HCT116 (cell line): ENCODE data around the gene RBM15B. TPM values are rescaled to one million over a fixed set of nuclear protein-coding genes. Genes with fewer than 3 reads are reported as not detected.

Experiments
- ATAC-seq: fragments of 200-7000 bp; cut with Tn5 transposase; 2 replicates; pipeline ENCODE4 v1.9.1; 2020; ENCODE audit warnings: mild to moderate bottlenecking, moderate library complexity
- BruUV-seq: library from RNA; stranded (reverse); fragments of 400-500 nt; replicated peaks from 2 replicates; lab custom pipeline; 2021; lab: Mats Ljungman, UMichigan
- CTCF ChIA-PET: fragments of 300-600 bp; sonication (Branson Sonifier 250); formaldehyde crosslinking; loops from one replicate; lab custom pipeline; 2021; ENCODE audit warnings: antibody characterized with exemption; lab: Charles Lee
- POLR2A ChIA-PET: fragments of 300-600, 350-600 bp; sonication (Branson Sonifier 250); formaldehyde crosslinking; loops from one replicate; lab custom pipeline; 2021; ENCODE audit warnings: antibody characterized with exemption; lab: Charles Lee
- RAD21 ChIA-PET, 2 experiments: fragments of 300-600 bp; sonication (Branson Sonifier 250); formaldehyde crosslinking; loops; one replicate each; lab custom pipeline; 2023; ENCODE audit warnings: low total read pairs in 2 of 2; ENCODE audit not compliant: uncharacterized antibody in 2 of 2, unreplicated experiment in 2 of 2, low non-redundant PET in 1 of 2; lab: Charles Lee
- DNase-seq: peaks from one replicate; pipeline ENCODE4 v3.0.0-alpha.2; 2010; ENCODE audit warnings: low read depth, low spot score
- H2AFZ ChIP-seq: fragments of 200-600 bp; shearing (Covaris generic), sonication (generic); 2 replicates; pipeline ENCODE4 v1.6.1; 2017; ENCODE audit warnings: low read depth, mixed run types, mixed read lengths, antibody characterized with exemption, low read length; ENCODE audit not compliant: poor library complexity, severe bottlenecking
- H3K27ac ChIP-seq: 2 replicates; pipeline ENCODE4 v1.5.1; 2012; ENCODE audit warnings: low read depth, low read length
- H3K27me3 ChIP-seq: fragments of 200-600 bp; sonication (generic); 2 replicates; pipeline ENCODE4 v1.6.1; 2016; ENCODE audit warnings: mixed run types, low read length, mixed read lengths; ENCODE audit not compliant: insufficient read depth
- H3K36me3 ChIP-seq, 2 experiments: fragments of 200-500 bp in 1 of 2; fragments of 200-600 bp in 1 of 2; sonication (Bioruptor generic) in 1 of 2; sonication (generic) in 1 of 2; 2 replicates each; pipeline versions ENCODE4 v1.5.1 to v1.6.1; 2014 to 2016; ENCODE audit warnings: low read length in 2 of 2, inconsistent platforms in 1 of 2, mixed read lengths in 1 of 2, mixed run types in 1 of 2; ENCODE audit not compliant: insufficient read depth in 2 of 2, control insufficient read depth in 1 of 2
- H3K4me1 ChIP-seq, 2 experiments: fragments of 200-600 bp in 1 of 2; sonication (generic) in 1 of 2; 2 replicates each; pipeline versions ENCODE4 v1.5.1 to v1.6.1; 2012 to 2017; ENCODE audit warnings: low read length in 2 of 2, inconsistent platforms in 1 of 2, mild to moderate bottlenecking in 1 of 2, mixed read lengths in 1 of 2, mixed run types in 1 of 2, moderate library complexity in 1 of 2; ENCODE audit not compliant: insufficient read depth in 2 of 2, control insufficient read depth in 1 of 2
- H3K4me2 ChIP-seq: fragments of 200-600 bp; sonication (generic); 2 replicates; pipeline ENCODE4 v1.6.1; 2017; ENCODE audit warnings: mixed run types, low read length, mixed read lengths
- H3K4me3 ChIP-seq, 2 experiments: fragments of 200-600 bp in 1 of 2; sonication (generic) in 1 of 2; replicated peaks in 1 of 2; 2 replicates each; pipeline ENCODE4 v1.5.1; 2011 to 2016; ENCODE audit warnings: low read length in 2 of 2, control low read depth in 1 of 2, low read depth in 1 of 2, mild to moderate bottlenecking in 1 of 2, mixed read lengths in 1 of 2, mixed run types in 1 of 2
- H3K79me2 ChIP-seq: fragments of 200-600 bp; sonication (generic); 2 replicates; pipeline ENCODE4 v1.6.1; 2017; ENCODE audit warnings: mild to moderate bottlenecking, mixed run types, low read length, moderate library complexity, mixed read lengths; ENCODE audit not compliant: insufficient read depth
- H3K9ac ChIP-seq: fragments of 200-600 bp; sonication (generic); 2 replicates; pipeline ENCODE4 v1.6.1; 2016; ENCODE audit warnings: low read length, mixed read lengths
- H3K9me2 ChIP-seq: fragments of 200-600 bp; sonication (generic), shearing (Covaris generic); 2 replicates; pipeline ENCODE4 v1.6.1; 2017; ENCODE audit warnings: mixed run types, mild to moderate bottlenecking, moderate library complexity; ENCODE audit not compliant: insufficient read depth
- H3K9me3 ChIP-seq, 2 experiments: fragments of 200-500 bp in 1 of 2; fragments of 200-600 bp in 1 of 2; sonication (Bioruptor generic) in 1 of 2; sonication (generic) in 1 of 2; 2 replicates each; pipeline ENCODE4 v1.6.1; 2014 to 2017; ENCODE audit warnings: low read length in 2 of 2, mixed read lengths in 2 of 2, inconsistent platforms in 1 of 2, low read depth in 1 of 2, mild to moderate bottlenecking in 1 of 2, mixed run types in 1 of 2, moderate library complexity in 1 of 2; ENCODE audit not compliant: control insufficient read depth in 1 of 2, insufficient read depth in 1 of 2
- H4K20me1 ChIP-seq: fragments of 200-600 bp; sonication (generic), shearing (Covaris generic); 2 replicates; pipeline ENCODE4 v1.6.1; 2017; ENCODE audit warnings: mixed run types, mild to moderate bottlenecking, moderate library complexity; ENCODE audit not compliant: insufficient read depth
- CBX3 ChIP-seq: IDR thresholded peaks from 2 replicates; pipeline ENCODE4 v1.6.1; 2012; ENCODE audit warnings: low read depth
- CEBPB ChIP-seq: IDR thresholded peaks from 2 replicates; pipeline ENCODE4 v1.6.1; 2012; ENCODE audit warnings: low read depth
- EGR1 ChIP-seq: IDR thresholded peaks from 2 replicates; pipeline ENCODE4 v1.6.1; 2012; ENCODE audit warnings: low read depth
- ELF1 ChIP-seq: IDR thresholded peaks from 2 replicates; pipeline ENCODE4 v1.6.1; 2012; ENCODE audit warnings: low read depth, borderline replicate concordance
- FOSL1 ChIP-seq: IDR thresholded peaks from 2 replicates; pipeline ENCODE4 v1.6.1; 2012; ENCODE audit warnings: low read depth
- JUND ChIP-seq: IDR thresholded peaks from 2 replicates; pipeline ENCODE4 v1.6.1; 2012
- POLR2AphosphoS5 ChIP-seq: IDR thresholded peaks from 2 replicates; pipeline ENCODE4 v1.6.1; 2011; ENCODE audit warnings: mild to moderate bottlenecking, low read depth, low read length, moderate library complexity
- RAD21 ChIP-seq: IDR thresholded peaks from 2 replicates; pipeline ENCODE4 v1.6.1; 2012; ENCODE audit warnings: low read depth, mild to moderate bottlenecking
- SIN3A ChIP-seq: IDR thresholded peaks from 2 replicates; pipeline ENCODE4 v1.6.1; 2012; ENCODE audit warnings: low read depth
- SRF ChIP-seq: IDR thresholded peaks from 2 replicates; pipeline ENCODE4 v1.6.1; 2012; ENCODE audit warnings: low read depth
- TCF7L2 ChIP-seq: IDR thresholded peaks from 2 replicates; pipeline ENCODE4 v1.7.0; 2011; ENCODE audit warnings: borderline replicate concordance, inconsistent platforms; ENCODE audit not compliant: insufficient read depth, insufficient read length; ENCODE audit errors: extremely low read depth
- YY1 ChIP-seq: IDR thresholded peaks from 2 replicates; pipeline ENCODE4 v1.6.1; 2011; ENCODE audit warnings: low read length, low read depth, moderate library complexity, mild to moderate bottlenecking; ENCODE audit not compliant: insufficient replicate concordance; ENCODE audit errors: extremely low read depth
- ZNF274 ChIP-seq: fragments of 200-500 bp; sonication (Bioruptor generic); IDR thresholded peaks from 2 replicates; pipeline ENCODE4 v1.6.1; 2014; ENCODE audit warnings: mild to moderate bottlenecking, low read depth, low read length, inconsistent platforms
- intact Hi-C: fragments of 100-400 bp; cut with micrococcal nuclease; formaldehyde crosslinking; loops from 2 replicates; pipeline ENCODE4 v1.10.0; 2022
- total RNA-seq: library from RNA; stranded (reverse); gene quantifications from one replicate; pipeline ENCODE4 v1.2.1, GENCODE V29; 2021; ENCODE audit not compliant: unreplicated experiment
- TF ChIP-seq, protein P1 (sequence below): IDR thresholded peaks from 2 replicates; pipeline ENCODE4 v1.6.1; 2012; ENCODE audit warnings: low read depth
- TF ChIP-seq, protein P2 (sequence below): IDR thresholded peaks from 2 replicates; pipeline ENCODE4 v1.6.1; 2012

Gene RBM15B
- total RNA-seq, 1 experiment from 2014 or later, result 24.1 TPM

DNA sequence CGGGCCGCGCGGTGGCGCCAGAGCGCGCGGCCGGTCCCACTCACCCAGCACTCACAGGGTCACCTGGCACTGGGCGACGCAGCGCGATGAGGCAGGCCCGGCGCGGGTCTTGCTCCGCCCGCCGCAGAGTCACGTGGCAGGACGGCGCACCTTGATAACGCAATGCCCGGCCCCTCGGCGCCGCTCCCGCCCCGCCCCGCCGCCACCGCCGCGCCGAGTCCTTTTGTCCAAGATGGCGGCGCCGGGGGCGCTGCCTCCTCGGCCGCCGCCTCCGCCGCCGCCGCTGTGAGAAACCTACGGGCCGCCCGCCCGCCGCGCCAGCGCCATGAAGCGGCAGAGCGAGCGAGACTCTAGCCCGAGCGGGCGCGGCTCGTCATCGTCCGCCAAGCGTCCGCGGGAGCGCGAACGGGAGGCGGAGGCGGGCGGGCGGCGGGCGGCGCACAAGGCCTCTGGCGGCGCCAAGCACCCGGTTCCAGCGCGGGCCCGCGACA is at the start of gene RBM15B (continued):
- TF ChIP-seq, protein P1, sequence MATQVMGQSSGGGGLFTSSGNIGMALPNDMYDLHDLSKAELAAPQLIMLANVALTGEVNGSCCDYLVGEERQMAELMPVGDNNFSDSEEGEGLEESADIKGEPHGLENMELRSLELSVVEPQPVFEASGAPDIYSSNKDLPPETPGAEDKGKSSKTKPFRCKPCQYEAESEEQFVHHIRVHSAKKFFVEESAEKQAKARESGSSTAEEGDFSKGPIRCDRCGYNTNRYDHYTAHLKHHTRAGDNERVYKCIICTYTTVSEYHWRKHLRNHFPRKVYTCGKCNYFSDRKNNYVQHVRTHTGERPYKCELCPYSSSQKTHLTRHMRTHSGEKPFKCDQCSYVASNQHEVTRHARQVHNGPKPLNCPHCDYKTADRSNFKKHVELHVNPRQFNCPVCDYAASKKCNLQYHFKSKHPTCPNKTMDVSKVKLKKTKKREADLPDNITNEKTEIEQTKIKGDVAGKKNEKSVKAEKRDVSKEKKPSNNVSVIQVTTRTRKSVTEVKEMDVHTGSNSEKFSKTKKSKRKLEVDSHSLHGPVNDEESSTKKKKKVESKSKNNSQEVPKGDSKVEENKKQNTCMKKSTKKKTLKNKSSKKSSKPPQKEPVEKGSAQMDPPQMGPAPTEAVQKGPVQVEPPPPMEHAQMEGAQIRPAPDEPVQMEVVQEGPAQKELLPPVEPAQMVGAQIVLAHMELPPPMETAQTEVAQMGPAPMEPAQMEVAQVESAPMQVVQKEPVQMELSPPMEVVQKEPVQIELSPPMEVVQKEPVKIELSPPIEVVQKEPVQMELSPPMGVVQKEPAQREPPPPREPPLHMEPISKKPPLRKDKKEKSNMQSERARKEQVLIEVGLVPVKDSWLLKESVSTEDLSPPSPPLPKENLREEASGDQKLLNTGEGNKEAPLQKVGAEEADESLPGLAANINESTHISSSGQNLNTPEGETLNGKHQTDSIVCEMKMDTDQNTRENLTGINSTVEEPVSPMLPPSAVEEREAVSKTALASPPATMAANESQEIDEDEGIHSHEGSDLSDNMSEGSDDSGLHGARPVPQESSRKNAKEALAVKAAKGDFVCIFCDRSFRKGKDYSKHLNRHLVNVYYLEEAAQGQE, result no peak
- TF ChIP-seq YY1 (peak; percentile 94), ZNF274 (no peak), FOSL1 (no peak), EGR1 (no peak)

DNA sequence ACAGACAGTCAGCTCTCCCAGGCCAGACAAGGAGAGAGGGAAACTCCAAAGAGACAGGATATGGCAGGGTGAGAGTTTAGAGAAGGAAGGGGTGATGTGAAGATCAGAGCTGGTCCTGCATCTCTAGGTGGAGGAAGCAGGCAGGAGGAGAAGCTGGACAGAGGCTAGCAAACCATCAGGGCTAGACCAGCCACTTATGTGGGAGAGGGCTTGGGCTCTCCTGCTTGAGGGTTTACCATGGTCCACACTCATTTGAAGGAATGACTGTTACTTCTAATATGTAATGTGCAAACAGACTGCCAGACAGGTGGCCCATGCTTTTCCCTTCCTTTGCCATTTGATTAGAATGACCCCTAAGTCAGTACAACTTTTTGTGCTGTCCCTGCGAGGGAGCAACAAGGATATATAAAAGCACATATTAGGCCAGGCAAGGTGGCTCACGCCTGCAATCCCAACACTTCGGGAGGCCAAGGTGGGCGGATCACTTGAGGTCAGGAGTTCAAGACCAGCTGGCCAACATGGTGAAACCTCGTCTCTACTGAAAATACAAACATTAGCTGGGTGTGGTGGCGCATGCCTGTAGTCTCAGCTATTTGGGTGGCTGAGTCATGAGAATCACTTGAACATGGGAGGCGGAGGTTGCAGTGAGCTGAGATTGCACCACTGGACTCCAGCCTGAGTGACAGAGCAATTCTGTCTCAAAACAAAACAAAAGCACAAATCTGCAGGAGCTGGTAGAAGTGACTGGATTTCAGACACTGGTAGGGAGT is 47.0 kb upstream of the RBM15B start:
- H3K36me3 ChIP-seq, result no peaks in the 10 kb centered on the region
- ChIA-PET CTCF (interaction anchor here (1.2 kb wide), 1 partner anchor 10 kb away, joined by 3 read pairs; no protein-coding TSS in a partner anchor), POLR2A (no interaction called here), RAD21 (no interaction called here)
- H3K4me2 ChIP-seq, result peak overlapping the region; percentile 73
- no peaks in the 10 kb centered on the region for H3K79me2 ChIP-seq
- H2AFZ ChIP-seq, result no peak overlapping the region
- intact Hi-C loops, result loop anchor here (1.0 kb wide), 1 partner anchor 728 kb away; no protein-coding TSS in a partner anchor
- no peaks in the 10 kb centered on the region for H3K27me3 ChIP-seq
- ATAC-seq (peak; percentile 62), DNase-seq (peak; percentile 53)
- no peaks in the 10 kb centered on the region for H3K9me3 ChIP-seq
- H4K20me1 ChIP-seq, result no peaks in the 10 kb centered on the region
- peak overlapping the region in 1 of 2 experiments; percentile 32; a peak in 2 of 4 replicates for H3K4me3 ChIP-seq
- no TSS peak for BruUV-seq
- H3K27ac ChIP-seq, result peak overlapping the region; percentile 35; the same call in 1 of the 2 replicates
- H3K4me1 ChIP-seq, result peaks cover 50 to 60% of the 10 kb centered on the region in 2 experiments
- no peaks in the 10 kb centered on the region for H3K9me2 ChIP-seq
- H3K9ac ChIP-seq, result peak overlapping the region; percentile 39
- TF ChIP-seq ELF1 (no peak), JUND (peak; percentile 63; the same call in 1 of the 2 replicates), EGR1 (peak; percentile 57; the same call in 1 of the 2 replicates), CBX3 (peak; percentile 78), RAD21 (no peak), SIN3A (no peak), CEBPB (peak; percentile 78), TCF7L2 (no peak), SRF (no peak), POLR2AphosphoS5 (no peak)
- TF ChIP-seq, protein P2, sequence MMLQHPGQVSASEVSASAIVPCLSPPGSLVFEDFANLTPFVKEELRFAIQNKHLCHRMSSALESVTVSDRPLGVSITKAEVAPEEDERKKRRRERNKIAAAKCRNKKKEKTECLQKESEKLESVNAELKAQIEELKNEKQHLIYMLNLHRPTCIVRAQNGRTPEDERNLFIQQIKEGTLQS, result no peak
- TF ChIP-seq, protein P1, result no peak
